Suprapubic skin (tissue), 4 donors: Measurements from ENCODE around the gene NNAT.

ENCODE experiments used
- CTCF ChIP-seq, 2 donors: fragments of 200-600 bp in 1 of 2; fragments of 450-650 bp in 1 of 2; sonication (generic) in 1 of 2; IDR thresholded peaks; one replicate each; pipeline ENCODE4 v1.5.1; 2016 to 2019; ENCODE audit warnings: antibody characterized with exemption in 2 of 2, mild to moderate bottlenecking in 1 of 2, moderate library complexity in 1 of 2
- EP300 ChIP-seq: sonication (generic); formaldehyde crosslinking; IDR thresholded peaks from one replicate; pipeline ENCODE4 v1.6.1; 2017; ENCODE audit warnings: antibody characterized with exemption
- POLR2AphosphoS5 ChIP-seq, 3 donors: sonication (generic); formaldehyde crosslinking; IDR thresholded peaks; one replicate each; pipeline ENCODE4 v1.6.1; 2017; ENCODE audit warnings: antibody characterized with exemption in 3 of 3

GRCh38 chr20:37518059-37518458 is 3.0 kb upstream of the NNAT start:
- TF ChIP-seq CTCF (IDR thresholded peaks at IDR 0.05) (no peak), POLR2AphosphoS5 (IDR thresholded peaks at IDR 0.05) (no peak), EP300 (no peak)
